Measurements from ENCODE around the gene SNX14.

The SNX14 gene

GRCh38 chr6:85498596-85499258, 94.9 kb downstream of the SNX14 start:
- DNase-seq (ENCODE audit: low read depth in 2 of 2), result no peak

- peak in 1 of 2 donors; percentile 8 for DNase-seq (ENCODE audit: low read depth in 2 of 2)
These were observed 96.8 kb downstream of the SNX14 start for GRCh38 chr6:85496856-85497255.

GRCh38 chr6:85496009-85496579, 97.6 kb downstream of the SNX14 start:
- no peak for DNase-seq (ENCODE audit: low read depth in 2 of 2)

GRCh38 chr6:85494547-85495536, 98.8 kb downstream of the SNX14 start:
- DNase-seq (ENCODE audit: low read depth in 2 of 2), result no peak

DNA sequence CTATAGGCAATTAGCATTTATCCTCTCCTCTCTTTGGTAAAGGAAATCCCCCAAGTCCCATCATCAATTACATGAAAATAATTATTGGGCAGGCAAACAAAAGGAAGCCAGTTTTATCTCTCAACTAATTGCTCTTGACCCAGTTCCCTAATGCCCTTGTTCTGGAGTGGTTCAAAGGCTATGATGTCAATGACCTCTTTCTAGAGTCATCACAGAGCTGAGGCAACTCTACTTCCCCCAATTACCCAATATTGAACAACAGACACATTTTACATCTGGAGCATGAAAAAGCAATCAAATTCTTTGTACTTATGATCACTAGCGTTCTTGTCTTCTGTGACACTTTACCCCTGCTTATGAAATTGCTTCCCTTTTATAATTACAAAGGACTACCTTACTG, 100.3 kb downstream of the SNX14 start:
- DNase-seq (ENCODE audit: low read depth in 2 of 2), result no peak

DNA sequence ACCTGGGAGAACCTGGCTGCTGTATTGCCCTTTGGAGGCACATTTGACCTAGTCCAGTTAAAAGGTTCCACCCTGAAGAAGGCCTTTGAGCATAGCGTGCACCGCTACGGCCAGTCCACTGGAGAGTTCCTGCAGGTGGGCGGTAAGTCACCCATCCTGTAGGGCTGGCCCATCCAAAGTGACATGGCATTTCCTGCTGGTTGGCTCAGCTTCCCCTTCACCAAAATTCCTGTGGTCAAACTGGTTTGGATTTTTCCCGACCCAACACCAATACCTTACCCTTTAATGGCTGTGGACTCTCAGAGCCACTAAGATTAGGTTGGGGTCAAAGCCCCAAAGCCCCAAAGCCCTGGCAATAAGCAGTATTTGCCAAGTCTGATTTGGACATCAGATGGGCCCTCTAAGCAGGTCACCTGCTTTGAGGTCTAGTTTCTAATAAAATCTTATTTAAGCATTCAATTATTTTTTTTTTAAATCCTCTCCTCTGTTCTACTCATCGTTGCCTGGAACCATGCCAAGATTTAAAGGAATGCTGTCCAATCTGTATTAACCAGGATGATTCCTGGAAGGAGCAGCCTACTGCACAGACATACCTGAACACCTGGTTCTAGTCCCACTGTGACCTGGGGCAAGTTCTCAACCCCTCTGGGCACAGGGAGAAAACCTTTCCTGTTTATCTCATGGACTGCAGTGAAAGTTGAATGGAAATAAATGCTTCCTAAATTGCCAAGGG, 103.0 kb downstream of the SNX14 start:
- DNase-seq (ENCODE audit: low read depth in 2 of 2), result no peak

DNA sequence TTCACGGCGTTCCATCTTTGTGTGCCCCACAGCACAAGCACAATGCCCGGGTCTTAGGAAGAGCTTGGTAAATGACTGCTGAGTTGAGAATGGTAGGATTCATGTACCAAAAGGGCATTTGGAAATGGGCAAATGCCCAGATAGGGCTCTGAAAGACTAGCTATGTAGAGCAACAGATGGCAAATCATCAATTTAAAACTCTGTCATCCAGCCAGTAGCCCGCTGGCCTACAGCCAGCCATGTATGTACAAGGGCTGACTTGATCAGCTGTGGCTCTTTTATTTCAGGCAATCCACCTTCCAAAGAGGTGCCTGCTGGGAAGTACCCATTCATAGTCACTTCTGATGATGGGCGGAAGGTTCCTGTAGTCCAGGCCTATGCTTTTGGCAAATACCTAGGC, 108.7 kb downstream of the SNX14 start:
- DNase-seq (ENCODE audit: low read depth in 2 of 2), result no peak

GRCh38 chr6:85483846-85484245, 109.8 kb downstream of the SNX14 start:
- DNase-seq (ENCODE audit: low read depth in 2 of 2), result no peak

- DNase-seq (ENCODE audit: low read depth in 2 of 2), result peak; percentile 64 to 68
These were observed 110.6 kb downstream of the SNX14 start for GRCh38 chr6:85482905-85483700.

- no peak for DNase-seq (ENCODE audit: low read depth in 2 of 2)
These were observed 111.3 kb downstream of the SNX14 start for GRCh38 chr6:85482206-85482904.

GRCh38 chr6:85479208-85479607, 114.5 kb downstream of the SNX14 start:
- DNase-seq (ENCODE audit: low read depth in 2 of 2), result no peak

DNA sequence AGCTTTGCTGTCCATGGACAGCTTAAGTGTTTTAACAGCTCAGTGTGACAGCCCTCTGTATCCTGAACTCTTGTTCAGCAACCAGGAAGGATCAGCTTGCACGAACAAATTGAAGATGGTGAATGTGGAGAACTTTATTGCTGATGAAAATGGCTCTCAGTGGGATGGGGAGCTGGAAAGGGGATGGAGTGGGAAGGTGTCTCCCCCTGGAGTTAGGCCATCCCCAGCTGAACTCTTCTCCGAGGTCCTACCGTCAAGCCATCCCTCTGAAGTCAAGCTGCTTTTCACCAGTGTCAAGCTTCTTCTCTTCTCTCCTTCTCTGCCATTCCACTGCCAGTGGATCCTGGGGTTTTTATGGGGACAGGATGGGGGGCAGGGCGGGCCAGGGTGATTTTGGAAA, 117.1 kb downstream of the SNX14 start:
- DNase-seq (ENCODE audit: low read depth in 2 of 2), result no peak

DNA sequence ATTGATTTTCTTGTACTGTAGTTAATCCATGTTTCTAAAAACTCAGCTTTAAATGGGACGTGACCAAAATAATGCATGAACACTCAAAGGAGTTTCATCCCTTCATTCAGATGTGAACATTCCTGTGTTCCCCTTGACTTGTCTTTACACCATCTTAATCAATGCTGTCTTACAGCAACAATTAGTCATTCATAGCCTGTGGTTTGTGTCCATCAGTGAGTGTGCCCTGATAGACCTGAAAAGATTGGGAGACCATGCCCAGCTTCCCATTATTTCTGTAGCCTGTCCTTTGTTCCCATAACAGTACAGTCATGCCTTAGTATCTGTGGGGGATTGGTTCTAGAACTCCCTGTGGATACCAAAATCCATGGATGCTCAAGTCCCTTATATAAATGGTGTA, 119.9 kb downstream of the SNX14 start:
- no peak for DNase-seq (ENCODE audit: low read depth in 2 of 2)

DNA sequence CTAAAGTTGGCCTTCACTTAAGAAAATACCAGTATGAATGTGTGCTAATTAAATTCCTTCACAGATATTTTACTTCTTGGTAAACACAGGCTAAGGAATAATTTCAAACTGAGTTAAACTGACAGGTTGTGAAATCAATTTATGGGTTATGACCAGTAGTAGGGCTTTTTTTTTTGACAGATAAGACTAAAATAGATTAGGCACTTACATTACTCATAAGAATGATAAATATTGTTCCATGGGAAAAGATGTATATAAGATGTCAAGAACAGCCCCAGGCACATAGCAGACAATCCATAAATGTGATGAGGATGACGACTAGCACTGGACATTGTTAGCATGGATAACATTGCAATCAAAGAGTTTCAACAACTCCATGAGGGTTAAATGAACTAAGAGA, 120.9 kb downstream of the SNX14 start:
- no peak for DNase-seq (ENCODE audit: low read depth in 2 of 2)

DNA sequence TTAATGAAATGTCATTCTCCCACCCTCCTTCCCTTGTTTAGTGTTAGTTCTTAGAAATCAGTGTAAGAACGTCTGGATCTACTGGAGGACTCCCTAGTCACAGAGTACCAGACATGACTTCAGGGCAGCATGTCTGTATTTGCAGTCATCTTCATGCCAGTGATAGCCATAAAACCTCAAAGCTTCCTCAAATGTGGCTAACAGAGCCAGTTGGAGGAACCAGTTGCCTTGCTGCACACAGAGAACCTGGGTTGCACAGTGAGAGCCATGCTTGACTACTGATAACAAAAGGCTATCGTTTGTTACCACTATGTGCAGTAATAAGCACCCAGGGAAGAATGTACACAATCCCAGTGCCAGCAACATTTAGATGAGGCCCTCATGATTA, 123.6 kb downstream of the SNX14 start:
- DNase-seq (ENCODE audit: low read depth in 2 of 2), result no peak

GRCh38 chr6:85469276-85470022, 124.2 kb downstream of the SNX14 start:
- DNase-seq (ENCODE audit: low read depth in 2 of 2), result no peak

- DNase-seq (ENCODE audit: low read depth in 2 of 2), result no peak
These were observed 125.3 kb downstream of the SNX14 start for GRCh38 chr6:85468326-85468725.

GRCh38 chr6:85465762-85466161, 127.9 kb downstream of the SNX14 start:
- DNase-seq (ENCODE audit: low read depth in 2 of 2), result no peak

GRCh38 chr6:85464722-85465150, 128.9 kb downstream of the SNX14 start:
- peak in 1 of 2 donors; percentile 12 for DNase-seq (ENCODE audit: low read depth in 2 of 2)

GRCh38 chr6:85464260-85464644, 129.4 kb downstream of the SNX14 start:
- peak in 1 of 2 donors; percentile 24 for DNase-seq (ENCODE audit: low read depth in 2 of 2)

Measured in stimulated activated CD8-positive, alpha-beta memory T cell treated with anti-CD3 and anti-CD28 coated beads, Interleukin-15, amount 100 ng/mL, for 4 hours (primary cell).